NCI-H446 (cell line): ENCODE measurements around the gene PPM1N.

ENCODE experiments used
- DNase-seq, 2 experiments: peaks; one replicate each; lab custom pipeline; 2025; lab: John Stamatoyannopoulos, UW

The PPM1N gene

GRCh38 chr19:45470762-45471081, 27.5 kb upstream of the PPM1N start:
- DNase-seq: no peak

GRCh38 chr19:45471111-45471930, 26.9 kb upstream of the PPM1N start:
- no peak for DNase-seq

GRCh38 chr19:45471931-45472562, 26.2 kb upstream of the PPM1N start:
- DNase-seq: no peak

GRCh38 chr19:45472563-45473366, 25.5 kb upstream of the PPM1N start:
- no peak for DNase-seq

GRCh38 chr19:45473367-45473681, 24.9 kb upstream of the PPM1N start:
- no peak for DNase-seq

GRCh38 chr19:45473682-45474605, 24.3 kb upstream of the PPM1N start:
- no peak for DNase-seq

- no peak for DNase-seq
Observed at GRCh38 chr19:45474606-45475521, 23.4 kb upstream of the PPM1N start.

GRCh38 chr19:45475537-45476291, 22.5 kb upstream of the PPM1N start:
- DNase-seq: no peak

GRCh38 chr19:45476304-45476703, 21.9 kb upstream of the PPM1N start:
- DNase-seq: no peak

- no peak for DNase-seq
Observed at GRCh38 chr19:45477186-45477585, 21.1 kb upstream of the PPM1N start.

GRCh38 chr19:45477713-45478453, 20.4 kb upstream of the PPM1N start:
- DNase-seq: peak in 1 of 2 experiments; percentile 70

- DNase-seq: peak; percentile 94 to 98
Observed at GRCh38 chr19:45478454-45479238, 19.6 kb upstream of the PPM1N start.

- no peak for DNase-seq
Observed at GRCh38 chr19:45483033-45483432, 15.2 kb upstream of the PPM1N start.

GRCh38 chr19:45484273-45484945, 13.8 kb upstream of the PPM1N start:
- no peak for DNase-seq

- DNase-seq: peak; percentile 94 to 99
Observed at GRCh38 chr19:45485305-45486077, 12.8 kb upstream of the PPM1N start.

GRCh38 chr19:45488708-45489107, 9.5 kb upstream of the PPM1N start:
- DNase-seq: no peak

- DNase-seq: no peak
Observed at GRCh38 chr19:45489216-45489855, 8.9 kb upstream of the PPM1N start.
